GM23338 (cell line): ENCODE results near the gene PTK6. TPM values are rescaled to one million over a fixed set of nuclear protein-coding genes. Genes with fewer than 3 reads are reported as not detected.

Experiments
- ATAC-seq: fragments of 200-7000 bp; cut with Tn5 transposase; 3 replicates; pipeline ENCODE4 v1.9.1; 2020
- DNase-seq: peaks from one replicate; pipeline ENCODE4 v3.0.0-alpha.2; 2015; ENCODE audit warnings: low spot score
- H2AFZ ChIP-seq: fragments of 200-600 bp; sonication (generic); 2 replicates; pipeline ENCODE4 v1.8.0; 2016; ENCODE audit warnings: antibody characterized with exemption, mild to moderate bottlenecking, moderate library complexity
- H3F3A ChIP-seq: fragments of 200-600 bp; sonication (generic); replicated peaks from 2 replicates; pipeline ENCODE4 v1.8.0; 2017; ENCODE audit warnings: antibody characterized with exemption, mixed run types, low read depth
- H3K27ac ChIP-seq: fragments of 200-600 bp; sonication (generic); 2 replicates; pipeline ENCODE4 v1.6.1; 2016; ENCODE audit warnings: low read depth
- H3K27me3 ChIP-seq: fragments of 200-600 bp; sonication (generic); 2 replicates; pipeline ENCODE4 v1.8.0; 2016; ENCODE audit warnings: mild to moderate bottlenecking, mixed run types, moderate library complexity; ENCODE audit not compliant: insufficient read depth
- H3K36me3 ChIP-seq: fragments of 200-600 bp; sonication (generic); 2 replicates; pipeline ENCODE4 v1.8.0; 2016; ENCODE audit warnings: mild to moderate bottlenecking; ENCODE audit not compliant: insufficient read depth
- H3K4me1 ChIP-seq: fragments of 200-600 bp; sonication (generic); 2 replicates; pipeline ENCODE4 v1.8.0; 2016; ENCODE audit warnings: mild to moderate bottlenecking, moderate library complexity; ENCODE audit not compliant: insufficient read depth
- H3K4me2 ChIP-seq: fragments of 200-600 bp; sonication (generic); 2 replicates; pipeline ENCODE4 v1.7.1; 2017; ENCODE audit warnings: mixed run types
- H3K4me3 ChIP-seq: fragments of 200-600 bp; sonication (generic); 2 replicates; pipeline ENCODE4 v1.6.1; 2016; ENCODE audit warnings: mixed run types
- H3K79me2 ChIP-seq: fragments of 200-600 bp; sonication (generic); replicated peaks from 2 replicates; pipeline ENCODE4 v1.8.0; 2017; ENCODE audit warnings: mild to moderate bottlenecking; ENCODE audit not compliant: insufficient read depth
- H3K9me2 ChIP-seq: fragments of 200-600 bp; sonication (generic); 2 replicates; pipeline ENCODE4 v1.8.0; 2017; ENCODE audit not compliant: insufficient read depth
- H4K20me1 ChIP-seq: fragments of 200-600 bp; sonication (generic); replicated peaks from 2 replicates; pipeline ENCODE4 v1.8.0; 2017; ENCODE audit warnings: mild to moderate bottlenecking; ENCODE audit not compliant: insufficient read depth
- H3K27ac Mint-ChIP-seq: 2 replicates; pipeline ENCODE4 v1.8.0; 2020; ENCODE audit warnings: inconsistent platforms, mild to moderate bottlenecking, moderate library complexity, mixed read lengths
- H3K27me3 Mint-ChIP-seq: 3 replicates; pipeline ENCODE4 v1.8.0; 2022; ENCODE audit warnings: low read depth, mild to moderate bottlenecking, moderate library complexity, mixed read lengths, inconsistent platforms; ENCODE audit not compliant: insufficient read depth, poor library complexity
- H3K36me3 Mint-ChIP-seq: 3 replicates; pipeline ENCODE4 v1.8.0; 2021; ENCODE audit warnings: low read depth, mild to moderate bottlenecking, inconsistent platforms, moderate library complexity, mixed read lengths
- H3K4me1 Mint-ChIP-seq: 3 replicates; pipeline ENCODE4 v1.8.0; 2020; ENCODE audit warnings: mild to moderate bottlenecking, inconsistent platforms, mixed read lengths
- H3K4me3 Mint-ChIP-seq: 3 replicates; pipeline ENCODE4 v1.8.0; 2021; ENCODE audit warnings: moderate library complexity, mild to moderate bottlenecking, inconsistent platforms, mixed read lengths
- H3K9me3 Mint-ChIP-seq: 3 replicates; pipeline ENCODE4 v1.8.0; 2020; ENCODE audit warnings: moderate library complexity, mild to moderate bottlenecking, inconsistent platforms, mixed read lengths
- CREB1 ChIP-seq: fragments of 250-450 bp; sonication (Bioruptor Pico); IDR thresholded peaks from 2 replicates; pipeline ENCODE4 v1.5.0; 2020; ENCODE audit warnings: low read depth, mild to moderate bottlenecking, moderate library complexity
- CTCF ChIP-seq, 2 experiments: fragments of 200-600 bp in 1 of 2; sonication (generic) in 1 of 2; conservative IDR thresholded peaks; 2 replicates each; pipeline versions ENCODE4 v1.5.1 to v1.6.1; 2016 to 2017; ENCODE audit warnings: antibody characterized with exemption in 2 of 2, low read depth in 2 of 2, mild to moderate bottlenecking in 2 of 2, moderate library complexity in 1 of 2
- EZH2 ChIP-seq: fragments of 200-600 bp; sonication (generic); IDR thresholded peaks from one replicate; pipeline ENCODE4 v1.8.0; 2017; ENCODE audit warnings: antibody characterized with exemption, mild to moderate bottlenecking, low read depth; ENCODE audit not compliant: unreplicated experiment
- JUNB ChIP-seq: IDR thresholded peaks from one replicate; pipeline ENCODE4 v1.6.1; 2016; ENCODE audit warnings: antibody characterized with exemption; ENCODE audit not compliant: unreplicated experiment
- NANOG ChIP-seq: IDR thresholded peaks from 2 replicates; pipeline ENCODE4 v1.6.1; 2016; ENCODE audit warnings: antibody characterized with exemption, borderline replicate concordance
- POLR2AphosphoS5 ChIP-seq: IDR thresholded peaks from 2 replicates; pipeline ENCODE4 v1.6.1; 2016; ENCODE audit warnings: antibody characterized with exemption, low read depth
- STAT1 ChIP-seq: IDR thresholded peaks from one replicate; pipeline ENCODE4 v1.6.1; 2016; ENCODE audit warnings: antibody characterized with exemption; ENCODE audit not compliant: unreplicated experiment
- ZNF114 ChIP-seq: fragments of 250-450 bp; sonication (Bioruptor Pico); IDR thresholded peaks from 2 replicates; pipeline ENCODE4 v1.5.0; 2020; ENCODE audit warnings: mild to moderate bottlenecking, moderate library complexity
- ZNF462 ChIP-seq: fragments of 250-450 bp; sonication (Bioruptor Pico); IDR thresholded peaks from 2 replicates; pipeline ENCODE4 v1.5.0; 2020; ENCODE audit warnings: mild to moderate bottlenecking, moderate library complexity
- polyA plus RNA-seq: library from polyadenylated mRNA; unstranded; fragments of >200 nt; fragmentation: Nextera tagmentation; extraction: Ambion mirVana; gene quantifications from 2 replicates; pipeline ENCODE4 v1.2.1, GENCODE V29; 2016
- total RNA-seq: library from RNA; depleted of rRNA; stranded (reverse); fragments of >200 nt; shearing (Covaris generic); gene quantifications from 2 replicates; pipeline ENCODE4 v1.2.3, GENCODE V29; 2014
- TF ChIP-seq, protein P1 (sequence below): IDR thresholded peaks from one replicate; pipeline ENCODE4 v1.6.1; 2018; ENCODE audit warnings: antibody characterized with exemption; ENCODE audit not compliant: unreplicated experiment

Gene PTK6
- total and polyA plus RNA-seq, 2 experiments from 2014 or later: 0.28 TPM; not detected in 1

DNA sequence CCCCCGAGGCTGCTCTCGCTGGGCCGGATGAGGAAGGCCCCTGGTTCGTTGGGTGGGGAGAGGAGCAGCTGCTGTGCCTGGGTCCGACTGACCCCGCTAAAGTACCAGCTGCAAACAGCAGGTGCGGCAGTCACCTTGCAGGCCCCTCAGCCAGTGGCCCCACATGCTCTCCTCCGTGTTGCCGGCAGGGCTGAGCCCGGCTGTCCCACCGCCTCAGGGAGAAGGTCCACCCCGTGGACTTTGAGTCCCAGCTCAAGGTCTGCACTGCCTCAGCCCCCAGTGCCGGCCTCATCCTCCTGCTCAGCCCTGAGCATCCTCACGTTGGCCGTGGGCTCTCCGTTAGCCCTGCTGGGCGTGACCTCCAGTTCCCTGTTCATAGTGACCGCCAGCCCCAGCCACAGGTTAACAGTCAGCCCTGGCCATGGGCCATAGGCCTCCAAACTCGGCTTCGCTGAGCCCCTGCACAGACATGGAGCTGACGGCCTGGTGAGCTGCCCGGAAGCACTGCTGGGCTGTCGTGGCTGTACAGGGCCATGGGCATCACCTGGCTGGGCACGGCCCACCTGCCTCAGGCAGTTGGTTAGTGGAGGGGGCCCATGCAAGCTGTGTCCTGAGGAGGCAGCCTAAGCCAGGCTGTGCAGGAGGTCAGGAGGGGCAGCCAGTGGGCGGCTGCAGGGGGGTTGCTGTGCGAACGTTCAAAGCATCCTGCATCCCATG lies 7.2 kb upstream of the PTK6 start:
- Histone ChIP-seq H3K27me3 (no peaks in the 10 kb centered on the region), H4K20me1 (no peaks in the 10 kb centered on the region), H3K79me2 (no peaks in the 10 kb centered on the region), H3K4me3 (no peak overlapping the region), H2AFZ (no peak overlapping the region), H3K9me2 (no peaks in the 10 kb centered on the region), H3K36me3 (no peaks in the 10 kb centered on the region), H3K27ac (no peak overlapping the region), H3K4me1 (0 out of 2 replicates have a peak, but pooled peaks cover 5% of the 10 kb centered on the region), H3F3A (no peaks in the 10 kb centered on the region), H3K4me2 (no peak overlapping the region)
- Mint-ChIP-seq H3K27ac (no peak overlapping the region), H3K9me3 (no peaks in the 10 kb centered on the region; the same call in 2 of the 3 replicates), H3K4me3 (no peak overlapping the region), H3K36me3 (peaks cover 4% of the 10 kb centered on the region; the same call in 1 of the 3 replicates), H3K4me1 (peaks cover 11% of the 10 kb centered on the region; the same call in 2 of the 3 replicates), H3K27me3 (peaks cover 15% of the 10 kb centered on the region)
- DNase-seq (no peak), ATAC-seq (no peak)
- TF ChIP-seq ZNF114 (CRISPR knock-in tag): no peak
- no peak for TF ChIP-seq STAT1
- TF ChIP-seq, protein P1, sequence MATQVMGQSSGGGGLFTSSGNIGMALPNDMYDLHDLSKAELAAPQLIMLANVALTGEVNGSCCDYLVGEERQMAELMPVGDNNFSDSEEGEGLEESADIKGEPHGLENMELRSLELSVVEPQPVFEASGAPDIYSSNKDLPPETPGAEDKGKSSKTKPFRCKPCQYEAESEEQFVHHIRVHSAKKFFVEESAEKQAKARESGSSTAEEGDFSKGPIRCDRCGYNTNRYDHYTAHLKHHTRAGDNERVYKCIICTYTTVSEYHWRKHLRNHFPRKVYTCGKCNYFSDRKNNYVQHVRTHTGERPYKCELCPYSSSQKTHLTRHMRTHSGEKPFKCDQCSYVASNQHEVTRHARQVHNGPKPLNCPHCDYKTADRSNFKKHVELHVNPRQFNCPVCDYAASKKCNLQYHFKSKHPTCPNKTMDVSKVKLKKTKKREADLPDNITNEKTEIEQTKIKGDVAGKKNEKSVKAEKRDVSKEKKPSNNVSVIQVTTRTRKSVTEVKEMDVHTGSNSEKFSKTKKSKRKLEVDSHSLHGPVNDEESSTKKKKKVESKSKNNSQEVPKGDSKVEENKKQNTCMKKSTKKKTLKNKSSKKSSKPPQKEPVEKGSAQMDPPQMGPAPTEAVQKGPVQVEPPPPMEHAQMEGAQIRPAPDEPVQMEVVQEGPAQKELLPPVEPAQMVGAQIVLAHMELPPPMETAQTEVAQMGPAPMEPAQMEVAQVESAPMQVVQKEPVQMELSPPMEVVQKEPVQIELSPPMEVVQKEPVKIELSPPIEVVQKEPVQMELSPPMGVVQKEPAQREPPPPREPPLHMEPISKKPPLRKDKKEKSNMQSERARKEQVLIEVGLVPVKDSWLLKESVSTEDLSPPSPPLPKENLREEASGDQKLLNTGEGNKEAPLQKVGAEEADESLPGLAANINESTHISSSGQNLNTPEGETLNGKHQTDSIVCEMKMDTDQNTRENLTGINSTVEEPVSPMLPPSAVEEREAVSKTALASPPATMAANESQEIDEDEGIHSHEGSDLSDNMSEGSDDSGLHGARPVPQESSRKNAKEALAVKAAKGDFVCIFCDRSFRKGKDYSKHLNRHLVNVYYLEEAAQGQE: no peak
- TF ChIP-seq CREB1: no peak
- no peak for TF ChIP-seq EZH2
- TF ChIP-seq NANOG: no peak
- no peak for TF ChIP-seq CTCF (conservative IDR thresholded peaks at IDR 0.05; ENCODE audit: low read depth in 2 of 2)
- TF ChIP-seq POLR2AphosphoS5: no peak
- no peak for TF ChIP-seq JUNB
- TF ChIP-seq ZNF462 (CRISPR knock-in tag): no peak
